WTC11 (cell line): Measurements from ENCODE around the gene MAST4. TPM values are rescaled to one million over a fixed set of nuclear protein-coding genes. Genes with fewer than 3 reads are reported as not detected.

Experiments
- ATAC-seq: fragments of 200-7000 bp; cut with Tn5 transposase; 2 replicates; pipeline ENCODE4 v1.10.0; 2021; ENCODE audit warnings: mild to moderate bottlenecking, moderate library complexity
- CTCF ChIA-PET: fragments of 300-600 bp; sonication (Branson Sonifier 250); formaldehyde crosslinking; loops from one replicate; lab custom pipeline; 2021; ENCODE audit warnings: antibody characterized with exemption; lab: Charles Lee
- POLR2A ChIA-PET: fragments of 350-600 bp; sonication (Branson Sonifier 250); formaldehyde crosslinking; loops from one replicate; lab custom pipeline; 2021; ENCODE audit warnings: antibody characterized with exemption; lab: Charles Lee
- DNase-seq: peaks from one replicate; pipeline ENCODE4 v3.0.0; 2021; ENCODE audit warnings: low spot score
- H3K27ac Mint-ChIP-seq: 2 replicates; pipeline ENCODE4 v1.8.0; 2021; ENCODE audit warnings: mixed read lengths
- H3K27me3 Mint-ChIP-seq: 2 replicates; pipeline ENCODE4 v1.8.0; 2021; ENCODE audit warnings: low read depth, mild to moderate bottlenecking, moderate library complexity, mixed read lengths
- H3K36me3 Mint-ChIP-seq: 2 replicates; pipeline ENCODE4 v1.8.0; 2021; ENCODE audit warnings: mixed read lengths
- H3K4me1 Mint-ChIP-seq: 2 replicates; pipeline ENCODE4 v1.8.0; 2022; ENCODE audit warnings: mixed read lengths
- H3K4me3 Mint-ChIP-seq: 2 replicates; pipeline ENCODE4 v1.8.0; 2021; ENCODE audit warnings: mild to moderate bottlenecking, moderate library complexity, mixed read lengths
- H3K9me3 Mint-ChIP-seq: 2 replicates; pipeline ENCODE4 v1.8.0; 2021; ENCODE audit warnings: mixed read lengths
- AFF4 ChIP-seq: sonication (generic); formaldehyde crosslinking; IDR thresholded peaks from 2 replicates; pipeline ENCODE4 v1.8.1; 2023; ENCODE audit warnings: mild to moderate bottlenecking, missing genetic modification reagents, borderline replicate concordance
- ARID4B ChIP-seq: sonication (generic); formaldehyde crosslinking; IDR thresholded peaks from 2 replicates; pipeline ENCODE4 v1.8.0; 2023; ENCODE audit warnings: missing genetic modification reagents, mild to moderate bottlenecking, borderline replicate concordance
- ATF2 ChIP-seq: sonication (generic); formaldehyde crosslinking; IDR thresholded peaks from 2 replicates; pipeline ENCODE4 v1.8.1; 2022; ENCODE audit warnings: low read depth, missing genetic modification reagents, borderline replicate concordance
- CTCF ChIP-seq: fragments of 200-600 bp; IDR thresholded peaks from 2 replicates; pipeline ENCODE4 v1.8.0; 2022; ENCODE audit warnings: antibody characterized with exemption
- MAX ChIP-seq: sonication (generic); formaldehyde crosslinking; IDR thresholded peaks from 2 replicates; pipeline ENCODE4 v1.8.0; 2022; ENCODE audit warnings: mild to moderate bottlenecking, missing genetic modification reagents
- MXD4 ChIP-seq: fragments of 250-450 bp; sonication (Bioruptor Pico); IDR thresholded peaks from 2 replicates; pipeline ENCODE4 v1.8.0; 2021; ENCODE audit warnings: mild to moderate bottlenecking, moderate library complexity, borderline replicate concordance
- MYBL2 ChIP-seq: sonication (generic); formaldehyde crosslinking; IDR thresholded peaks from 2 replicates; pipeline ENCODE4 v1.8.1; 2023; ENCODE audit warnings: mild to moderate bottlenecking, moderate library complexity, missing genetic modification reagents
- SMAD3 ChIP-seq: sonication (generic); formaldehyde crosslinking; IDR thresholded peaks from 2 replicates; pipeline ENCODE4 v1.8.0; 2022; ENCODE audit warnings: missing genetic modification reagents, mild to moderate bottlenecking, borderline replicate concordance
- TEAD4 ChIP-seq: sonication (generic); formaldehyde crosslinking; IDR thresholded peaks from 2 replicates; pipeline ENCODE4 v1.8.0; 2022; ENCODE audit warnings: mild to moderate bottlenecking, missing genetic modification reagents
- ZNF138 ChIP-seq: sonication (generic); formaldehyde crosslinking; conservative IDR thresholded peaks from 2 replicates; pipeline ENCODE4 v1.8.1; 2022; ENCODE audit warnings: mild to moderate bottlenecking, moderate library complexity, missing genetic modification reagents
- ZNF317 ChIP-seq: sonication (generic); formaldehyde crosslinking; IDR thresholded peaks from 2 replicates; pipeline ENCODE4 v1.8.1; 2023; ENCODE audit warnings: low read depth, mild to moderate bottlenecking, moderate library complexity, missing genetic modification reagents, borderline replicate concordance
- total RNA-seq: library from RNA; stranded (reverse); gene quantifications from 3 replicates; pipeline ENCODE4 v1.2.3, GENCODE V29; 2021

Gene MAST4
- total RNA-seq, 1 experiment from 2014 or later: 8.0 TPM

- TF ChIP-seq ARID4B (CRISPR knock-in tag): no peak
- no peak for TF ChIP-seq ZNF138
- no peak for TF ChIP-seq SMAD3 (CRISPR knock-in tag)
- TF ChIP-seq TEAD4: no peak
- TF ChIP-seq MAX (CRISPR knock-in tag): no peak
- TF ChIP-seq, all 79 proteins: peak for 0
Measured at GRCh38 chr5:66856041-66856805, 260.0 kb downstream of the MAST4 start (continued).

- no peak for TF ChIP-seq ZNF317 (CRISPR knock-in tag)
- no peak for TF ChIP-seq AFF4 (CRISPR knock-in tag)
- no peak for TF ChIP-seq MYBL2 (CRISPR knock-in tag)
- TF ChIP-seq CTCF: no peak
- no peak for TF ChIP-seq MXD4 (CRISPR knock-in tag)
- no peak for TF ChIP-seq ATF2 (CRISPR knock-in tag)
- H3K4me3 Mint-ChIP-seq: no peak overlapping the region
- H3K4me1 Mint-ChIP-seq: peaks cover 40% of the 10 kb centered on the region
- no peaks in the 10 kb centered on the region for H3K36me3 Mint-ChIP-seq
- no peaks in the 10 kb centered on the region for H3K27me3 Mint-ChIP-seq
- ATAC-seq (no peak), DNase-seq (no peak)
- no peak overlapping the region for H3K27ac Mint-ChIP-seq
- CTCF ChIA-PET: no interaction called here
- POLR2A ChIA-PET: no interaction called here
- H3K9me3 Mint-ChIP-seq: no peaks in the 10 kb centered on the region
Measured at GRCh38 chr5:66859526-66859925, 263.3 kb downstream of the MAST4 start.
